Measurements from ENCODE around the gene SLC25A38. TPM values are rescaled to one million over a fixed set of nuclear protein-coding genes. Genes with fewer than 3 reads are reported as not detected.
"Not testable (repeated sequence)": the region's sequence is repeated elsewhere in the genome, so short reads cannot be mapped to it uniquely, and the experiment has no call there.

SLC25A38 gene
- total and polyA plus RNA-seq, 2 experiments from 2014 or later = 19.8 to 61.9 TPM

GRCh38 chr3:39413691-39414420 lies 30.7 kb downstream of the SLC25A38 start:
- Histone ChIP-seq H3K4me1 (ENCODE audit: insufficient read depth) (peaks cover 17% of the 10 kb centered on the region), H4K20me1 (replicated peaks; ENCODE audit: insufficient read depth) (peaks cover 36% of the 10 kb centered on the region), H3K36me3 (ENCODE audit: insufficient read depth) (peaks cover 49% of the 10 kb centered on the region), H2AFZ (no peak overlapping the region), H3K4me2 (no peak overlapping the region), H3K27ac (ENCODE audit: low read depth) (peak overlapping the region; percentile 80), H3K27me3 (ENCODE audit: insufficient read depth) (no peaks in the 10 kb centered on the region), H3K9me2 (ENCODE audit: insufficient read depth) (no peaks in the 10 kb centered on the region), H3F3A (replicated peaks; ENCODE audit: low read depth) (peaks cover 80% of the 10 kb centered on the region), H3K4me3 (no peak overlapping the region), H3K79me2 (replicated peaks; ENCODE audit: insufficient read depth) (peaks cover 24% of the 10 kb centered on the region)
- H3K27me3 Mint-ChIP-seq (ENCODE audit: insufficient read depth, low read depth, poor library complexity) = peaks cover 28% of the 10 kb centered on the region
- H3K4me3 Mint-ChIP-seq = no peak overlapping the region; the same call in 2 of the 3 replicates
- DNase-seq (ENCODE audit: low spot score) (no peak), ATAC-seq (no peak)
- H3K9me3 Mint-ChIP-seq = peaks cover 3% of the 10 kb centered on the region; the same call in 1 of the 3 replicates
- peak overlapping the region; percentile 27 for H3K27ac Mint-ChIP-seq
- TF ChIP-seq JUNB (IDR thresholded peaks at IDR 0.05; ENCODE audit: unreplicated experiment) (no peak), ZNF331 (CRISPR knock-in tag; IDR thresholded peaks at IDR 0.05; ENCODE audit: low read depth) (no peak), ZNF114 (CRISPR knock-in tag; IDR thresholded peaks at IDR 0.05) (no peak), NANOG (IDR thresholded peaks at IDR 0.05; ENCODE audit: borderline replicate concordance) (no peak), CTCF (conservative IDR thresholded peaks at IDR 0.05; ENCODE audit: low read depth in 2 of 2) (no peak), EZH2phosphoT487 (IDR thresholded peaks at IDR 0.05; ENCODE audit: unreplicated experiment) (no peak), EZH2 (IDR thresholded peaks at IDR 0.05; ENCODE audit: low read depth, unreplicated experiment) (no peak), POLR2AphosphoS5 (IDR thresholded peaks at IDR 0.05; ENCODE audit: low read depth) (no peak; the same call in none of the 2 replicates)
- H3K36me3 Mint-ChIP-seq (ENCODE audit: low read depth) = peaks cover 67% of the 10 kb centered on the region
- peaks cover 36% of the 10 kb centered on the region for H3K4me1 Mint-ChIP-seq

- no peak for DNase-seq (ENCODE audit: low spot score)
- ATAC-seq = peak; percentile 9
- Mint-ChIP-seq H3K4me1 (peaks cover 37% of the 10 kb centered on the region), H3K4me3 (no peak overlapping the region; the same call in 2 of the 3 replicates), H3K27ac (peak overlapping the region; percentile 27), H3K27me3 (ENCODE audit: insufficient read depth, low read depth, poor library complexity) (peaks cover 24% of the 10 kb centered on the region), H3K9me3 (peaks cover 3% of the 10 kb centered on the region; the same call in 1 of the 3 replicates), H3K36me3 (ENCODE audit: low read depth) (peaks cover 61% of the 10 kb centered on the region)
- TF ChIP-seq STAT1 (IDR thresholded peaks at IDR 0.05; ENCODE audit: unreplicated experiment) (no peak), POLR2AphosphoS5 (IDR thresholded peaks at IDR 0.05; ENCODE audit: low read depth) (peak; percentile 63), EZH2phosphoT487 (IDR thresholded peaks at IDR 0.05; ENCODE audit: unreplicated experiment) (no peak), ZNF331 (CRISPR knock-in tag; IDR thresholded peaks at IDR 0.05; ENCODE audit: low read depth) (no peak), JUNB (IDR thresholded peaks at IDR 0.05; ENCODE audit: unreplicated experiment) (no peak)
- Histone ChIP-seq H3K4me1 (ENCODE audit: insufficient read depth) (peaks cover 16% of the 10 kb centered on the region), H4K20me1 (replicated peaks; ENCODE audit: insufficient read depth) (peaks cover 30% of the 10 kb centered on the region), H3K9me2 (ENCODE audit: insufficient read depth) (no peaks in the 10 kb centered on the region), H3K27ac (ENCODE audit: low read depth) (peak overlapping the region; percentile 80), H3F3A (replicated peaks; ENCODE audit: low read depth) (peaks cover 76% of the 10 kb centered on the region), H3K79me2 (replicated peaks; ENCODE audit: insufficient read depth) (peaks cover 18% of the 10 kb centered on the region), H3K27me3 (ENCODE audit: insufficient read depth) (no peaks in the 10 kb centered on the region), H3K4me2 (no peak overlapping the region), H3K36me3 (ENCODE audit: insufficient read depth) (peaks cover 43% of the 10 kb centered on the region), H3K4me3 (no peak overlapping the region), H2AFZ (no peak overlapping the region)
Measured at GRCh38 chr3:39414421-39414907, 31.3 kb downstream of the SLC25A38 start.

GRCh38 chr3:39415302-39415701 lies 32.1 kb downstream of the SLC25A38 start:
- H3K27ac ChIP-seq (ENCODE audit: low read depth) = peak overlapping the region; percentile 80
- not testable (repeated sequence) for H3K4me3 ChIP-seq; H3K79me2 ChIP-seq (replicated peaks; ENCODE audit: insufficient read depth); H3K27ac Mint-ChIP-seq; H3K9me2 ChIP-seq (ENCODE audit: insufficient read depth); H3K9me3 Mint-ChIP-seq; H3K27me3 ChIP-seq (ENCODE audit: insufficient read depth); H3K4me3 Mint-ChIP-seq; ATAC-seq; H2AFZ ChIP-seq; DNase-seq (ENCODE audit: low spot score); H3K4me2 ChIP-seq
- peaks cover 69% of the 10 kb centered on the region for H3F3A ChIP-seq (replicated peaks; ENCODE audit: low read depth)
- H4K20me1 ChIP-seq (replicated peaks; ENCODE audit: insufficient read depth) = peaks cover 21% of the 10 kb centered on the region
- H3K4me1 ChIP-seq (ENCODE audit: insufficient read depth) = peaks cover 16% of the 10 kb centered on the region
- peaks cover 34% of the 10 kb centered on the region for H3K36me3 ChIP-seq (ENCODE audit: insufficient read depth)
- Mint-ChIP-seq H3K36me3 (ENCODE audit: low read depth) (peaks cover 53% of the 10 kb centered on the region), H3K27me3 (ENCODE audit: insufficient read depth, low read depth, poor library complexity) (peaks cover 19% of the 10 kb centered on the region), H3K4me1 (peaks cover 32% of the 10 kb centered on the region)
